GM10248 (cell line): ENCODE data around the gene SHISA7.

ENCODE experiments used
- CTCF ChIA-PET: fragments of 300-600 bp; sonication (Branson Sonifier 250); formaldehyde crosslinking; extraction: SDS; loops from one replicate; lab custom pipeline; 2021; ENCODE audit warnings: antibody characterized with exemption; lab: Yijun Ruan, JAX
- POLR2A ChIA-PET: fragments of 350-650 bp; sonication (Branson Sonifier 250); formaldehyde crosslinking; extraction: SDS; loops from one replicate; lab custom pipeline; 2020; ENCODE audit warnings: antibody characterized with exemption; lab: Yijun Ruan, JAX
- DNase-seq: peaks from one replicate; pipeline ENCODE4 v3.0.0; 2012; ENCODE audit errors: extremely low spot score
- CTCF ChIP-seq: IDR thresholded peaks from 2 replicates; pipeline ENCODE4 v1.5.1; 2012; ENCODE audit warnings: mild to moderate bottlenecking, low read depth; ENCODE audit errors: extremely low read depth, missing control alignments, control extremely low read depth

Gene SHISA7

GRCh38 chr19:55467236-55468053 lies 24.3 kb upstream of the SHISA7 start:
- peak; percentile 85 for DNase-seq
- peak; percentile 97 for TF ChIP-seq CTCF
- ChIA-PET POLR2A (interaction anchor here (1.1 kb wide), 1 partner anchor 60 kb away, joined by 4 read pairs; the partner anchor contains the start of gene UBE2S), CTCF (interaction anchor here (0.5 to 3.6 kb wide), 41 partner anchors 8 to 850 kb away, joined by 3 to 59 read pairs (median 5); partner anchors contain the start of genes DNAAF3, HSPBP1, KMT5C and NAT14)

- no peak for DNase-seq
- TF ChIP-seq CTCF: no peak
- ChIA-PET POLR2A (interaction anchor here (1.1 kb wide), 1 partner anchor 58 kb away, joined by 4 read pairs; the partner anchor contains the start of gene UBE2S), CTCF (interaction anchor here (0.7 to 3.6 kb wide), 12 partner anchors 10 to 325 kb away, joined by 3 to 59 read pairs (median 10); partner anchors contain the start of genes NAT14, SSC5D and ZNF628)
Measured at GRCh38 chr19:55466241-55466614, 23.1 kb upstream of the SHISA7 start.

GRCh38 chr19:55465460-55466240 lies 22.6 kb upstream of the SHISA7 start:
- ChIA-PET CTCF (interaction anchor here (0.7 to 3.6 kb wide), 5 partner anchors 10 to 324 kb away, joined by 3 to 59 read pairs (median 21); partner anchors contain the start of genes NAT14, SSC5D and ZNF628), POLR2A (no interaction called here)
- no peak for TF ChIP-seq CTCF

GRCh38 chr19:55464662-55465054 lies 21.6 kb upstream of the SHISA7 start, which contains the start of gene C19orf85:
Gene C19orf85, minus strand, starts transcription at chr19:55464751. Its CDS starts 197 bp downstream, at chr19:55464554.
- DNase-seq: no peak
- CTCF ChIA-PET: no interaction called here
- TF ChIP-seq CTCF: no peak
- POLR2A ChIA-PET: no interaction called here

More at GRCh38 chr19:55465460-55466240, 22.6 kb upstream of the SHISA7 start:
- DNase-seq: no peak

- no peak for DNase-seq
- no peak for TF ChIP-seq CTCF
- POLR2A ChIA-PET: no interaction called here
- CTCF ChIA-PET: interaction anchor here (2.7 kb wide), 1 partner anchor 40 kb away, joined by 25 read pairs; no protein-coding TSS in a partner anchor
Measured at GRCh38 chr19:55464039-55464661, 21.1 kb upstream of the SHISA7 start.
